Eye (tissue), 1 donor: Measurements from ENCODE around the gene SKI.
"Not testable (repeated sequence)": the region's sequence is repeated elsewhere in the genome, so short reads cannot be mapped to it uniquely, and the experiment has no call there.

ENCODE experiments used
- DNase-seq: peaks from one replicate; pipeline ENCODE4 v3.0.0-alpha.2; 2015

The SKI gene

DNA sequence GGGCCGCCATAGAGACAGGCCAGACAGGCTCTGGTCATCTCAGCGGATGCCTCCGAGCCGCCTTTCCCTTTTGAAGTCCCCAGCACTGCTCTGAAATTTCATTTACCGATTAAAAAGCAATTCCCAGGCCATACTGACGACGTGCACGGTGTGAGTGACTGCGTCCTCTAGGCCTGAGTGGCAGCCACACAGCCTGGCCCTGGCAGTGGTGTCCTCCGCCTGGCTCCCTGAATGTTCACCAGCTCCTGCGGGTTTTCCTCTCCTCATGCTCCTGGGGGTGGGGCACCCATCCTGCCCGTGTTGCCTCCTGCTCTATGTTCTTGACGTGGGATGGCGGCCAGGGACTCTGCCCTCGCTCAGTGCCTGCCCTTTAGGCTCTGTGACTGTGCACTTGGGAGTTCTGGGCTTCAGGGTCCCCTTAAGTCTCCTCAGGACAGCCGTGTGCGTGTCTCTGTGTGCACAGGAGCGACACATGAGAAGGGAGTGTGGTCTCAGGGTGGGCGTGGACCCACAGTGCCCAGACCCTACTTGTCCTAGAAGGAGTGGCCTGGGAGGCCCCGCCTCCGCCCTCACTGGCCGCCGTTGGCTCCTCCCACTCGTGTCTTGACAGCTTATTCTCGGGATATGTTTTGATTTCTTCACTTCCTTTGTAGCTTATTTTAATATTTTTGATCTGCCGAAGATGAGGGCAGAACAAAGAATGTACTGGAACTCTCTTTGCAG lies 3.6 kb downstream of the SKI start:
- peak; percentile 87 for DNase-seq

DNA sequence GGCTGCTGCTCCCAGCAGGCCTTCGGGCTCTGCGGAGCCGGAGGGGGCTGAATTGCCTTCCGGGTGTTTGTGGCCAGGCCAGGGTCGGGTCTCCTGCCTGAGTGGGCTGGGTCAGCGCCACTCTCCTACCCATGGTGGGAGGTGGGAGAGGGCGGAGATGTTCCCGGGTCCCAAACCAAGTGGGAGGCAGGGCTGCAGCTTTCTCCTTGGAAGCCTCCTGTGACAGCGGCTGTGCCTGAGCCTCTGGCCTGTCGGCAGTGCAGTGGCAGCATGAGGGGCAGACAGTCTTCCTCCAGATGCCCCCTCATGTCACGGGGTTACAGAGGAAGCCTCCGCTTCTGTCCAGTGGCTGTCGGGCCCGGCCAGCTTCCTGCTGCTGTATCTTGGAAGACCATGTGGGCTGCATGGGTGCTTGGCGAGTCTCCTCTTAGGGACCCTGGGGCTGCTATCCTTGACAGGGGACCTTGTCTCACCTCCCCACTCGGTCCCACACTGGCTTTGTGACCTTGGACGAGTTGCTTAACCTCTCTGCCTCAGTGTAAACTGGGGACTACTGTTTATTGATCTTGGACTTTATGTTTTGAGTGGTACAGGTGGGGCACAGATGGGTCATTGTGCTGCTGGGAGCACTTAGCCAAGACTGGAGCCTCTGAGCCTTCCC lies 4.3 kb downstream of the SKI start:
- DNase-seq: peak; percentile 55

DNA sequence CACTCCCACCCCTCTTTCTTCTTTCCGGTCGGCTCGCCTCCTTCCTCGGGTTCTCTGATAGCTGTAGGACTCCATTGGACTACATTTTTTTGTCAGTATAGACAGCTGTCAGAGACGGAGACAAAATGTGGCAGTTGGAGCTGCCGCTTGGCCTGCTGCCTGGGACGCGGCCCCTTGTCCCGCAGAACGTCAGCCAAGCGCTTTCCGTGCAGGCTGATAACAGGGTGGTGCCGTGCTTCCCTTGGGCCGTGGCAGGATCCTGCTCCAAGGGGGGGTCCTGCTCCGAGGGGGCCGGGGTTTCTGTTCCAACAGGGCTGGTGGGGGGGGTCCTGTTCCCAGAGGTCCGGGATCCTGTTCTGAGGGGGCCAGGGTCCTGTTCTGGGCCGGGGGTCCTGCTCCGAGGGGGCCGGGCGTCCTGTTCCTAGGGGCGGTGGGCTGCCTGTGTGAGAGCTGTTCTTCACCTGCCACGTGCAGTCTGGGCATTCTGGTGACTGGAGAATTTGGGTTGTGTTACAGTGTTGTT lies 4.9 kb downstream of the SKI start:
- DNase-seq: peak; percentile 57

DNA sequence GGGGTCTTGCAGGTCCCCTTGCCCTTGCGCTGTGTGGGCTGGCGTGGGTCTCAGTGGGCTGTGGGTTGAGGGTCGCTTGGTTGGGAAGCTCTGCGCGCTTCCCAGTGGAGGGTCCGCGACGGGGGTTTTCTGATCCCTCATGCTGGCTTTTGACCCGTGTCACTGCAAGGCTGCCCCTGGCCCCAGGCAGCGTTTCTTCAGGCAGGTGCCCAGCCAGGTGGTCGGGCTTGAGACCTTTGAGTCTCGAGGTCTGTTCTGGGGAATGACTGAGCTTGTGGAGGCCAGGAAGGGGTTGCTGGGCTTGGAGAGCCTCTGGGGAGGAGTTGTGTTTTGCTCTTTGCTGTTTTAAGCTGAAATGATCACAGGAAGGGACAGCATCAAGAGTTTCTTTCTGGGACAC lies 5.3 kb downstream of the SKI start:
- DNase-seq: peak; percentile 41

DNA sequence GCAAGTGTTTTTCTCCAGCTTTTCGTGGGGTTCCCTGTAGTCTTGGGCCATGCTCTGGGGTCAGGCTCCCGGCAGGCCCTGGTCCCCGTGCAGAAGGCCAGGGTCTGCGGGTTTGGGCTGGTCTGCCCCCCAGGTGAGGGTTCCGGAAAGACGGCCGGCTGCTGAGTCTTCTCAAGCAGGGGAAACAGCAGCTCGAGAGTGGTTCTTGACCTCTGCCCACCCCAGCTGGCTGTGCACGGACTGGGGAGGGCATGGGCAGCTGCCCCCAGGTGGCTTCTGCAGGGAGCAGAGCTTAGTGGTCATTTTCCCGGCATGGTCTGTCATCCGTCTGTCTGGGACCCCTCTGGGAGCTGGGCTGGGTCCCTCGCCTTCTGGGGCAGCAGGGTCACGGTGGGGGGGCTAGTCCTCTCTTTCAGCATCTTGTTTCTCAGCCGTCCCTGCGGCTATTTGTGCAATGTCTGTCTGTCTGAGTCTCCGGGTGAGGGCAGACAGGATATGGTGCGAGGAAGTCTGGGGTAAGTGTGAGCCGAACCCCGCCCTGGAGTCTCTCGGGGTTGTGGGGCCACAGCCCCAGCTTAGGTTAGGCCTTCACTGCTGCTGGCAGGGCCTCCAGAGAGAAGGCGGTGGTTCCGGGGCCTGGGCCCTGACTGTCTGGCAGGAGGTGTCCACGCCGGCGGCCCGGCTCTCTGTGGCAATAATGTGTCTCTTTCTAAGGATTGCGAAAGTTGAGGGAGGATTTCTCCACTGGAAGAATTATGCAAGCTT lies 6.1 kb downstream of the SKI start:
- no peak for DNase-seq

DNA sequence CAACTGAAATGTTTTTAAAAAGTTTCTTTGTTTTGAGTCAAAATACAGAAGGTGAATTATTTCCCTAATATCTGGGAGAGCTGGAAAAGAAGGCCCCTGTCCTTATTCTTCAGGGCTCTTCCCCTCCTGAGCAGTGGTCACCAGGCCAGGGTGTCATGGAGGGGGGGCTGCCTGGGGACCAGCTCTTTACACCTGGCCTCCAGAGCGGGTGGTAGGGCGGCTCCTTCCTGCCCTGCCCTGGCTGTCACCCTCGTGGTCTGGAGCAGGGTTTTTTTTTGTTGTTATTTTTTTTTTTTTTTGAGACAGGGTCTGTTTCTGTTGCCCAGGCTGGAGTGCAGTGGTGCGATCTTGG lies 6.6 kb downstream of the SKI start:
- DNase-seq: no peak

DNA sequence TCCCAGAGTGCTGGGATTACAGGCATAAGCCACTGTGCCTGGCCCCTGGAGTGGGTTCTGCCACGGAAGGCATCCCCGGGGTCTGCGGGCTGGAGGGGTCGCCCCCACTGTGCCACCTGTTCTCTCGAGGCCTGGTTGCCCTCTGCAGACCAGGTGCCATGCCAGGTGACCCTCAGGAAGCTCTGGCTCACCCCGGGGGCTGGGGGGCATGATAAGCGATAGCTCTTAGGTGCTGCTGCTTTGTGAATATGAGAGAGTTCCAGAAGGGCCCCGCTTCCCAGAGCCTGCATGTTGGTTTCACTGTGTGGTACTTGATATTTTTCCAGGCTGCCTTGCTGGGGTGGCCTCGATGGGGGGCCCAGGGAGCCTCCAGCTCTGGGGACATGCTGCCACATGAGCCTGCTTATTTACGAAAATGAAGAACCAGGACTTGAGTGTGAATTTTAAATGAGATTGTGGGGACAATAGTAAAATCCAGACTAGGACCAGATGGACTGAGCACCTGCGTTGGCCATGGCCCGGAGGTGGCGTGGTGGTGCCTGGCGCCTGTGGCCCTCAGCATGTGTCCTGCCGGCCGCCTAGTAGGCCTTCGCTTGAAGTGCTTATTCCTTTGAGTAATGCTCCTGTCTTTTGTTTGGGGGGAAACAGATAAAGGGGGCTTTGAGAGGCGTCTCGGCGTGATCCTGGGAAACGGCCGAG lies 7.3 kb downstream of the SKI start:
- no peak for DNase-seq

DNA sequence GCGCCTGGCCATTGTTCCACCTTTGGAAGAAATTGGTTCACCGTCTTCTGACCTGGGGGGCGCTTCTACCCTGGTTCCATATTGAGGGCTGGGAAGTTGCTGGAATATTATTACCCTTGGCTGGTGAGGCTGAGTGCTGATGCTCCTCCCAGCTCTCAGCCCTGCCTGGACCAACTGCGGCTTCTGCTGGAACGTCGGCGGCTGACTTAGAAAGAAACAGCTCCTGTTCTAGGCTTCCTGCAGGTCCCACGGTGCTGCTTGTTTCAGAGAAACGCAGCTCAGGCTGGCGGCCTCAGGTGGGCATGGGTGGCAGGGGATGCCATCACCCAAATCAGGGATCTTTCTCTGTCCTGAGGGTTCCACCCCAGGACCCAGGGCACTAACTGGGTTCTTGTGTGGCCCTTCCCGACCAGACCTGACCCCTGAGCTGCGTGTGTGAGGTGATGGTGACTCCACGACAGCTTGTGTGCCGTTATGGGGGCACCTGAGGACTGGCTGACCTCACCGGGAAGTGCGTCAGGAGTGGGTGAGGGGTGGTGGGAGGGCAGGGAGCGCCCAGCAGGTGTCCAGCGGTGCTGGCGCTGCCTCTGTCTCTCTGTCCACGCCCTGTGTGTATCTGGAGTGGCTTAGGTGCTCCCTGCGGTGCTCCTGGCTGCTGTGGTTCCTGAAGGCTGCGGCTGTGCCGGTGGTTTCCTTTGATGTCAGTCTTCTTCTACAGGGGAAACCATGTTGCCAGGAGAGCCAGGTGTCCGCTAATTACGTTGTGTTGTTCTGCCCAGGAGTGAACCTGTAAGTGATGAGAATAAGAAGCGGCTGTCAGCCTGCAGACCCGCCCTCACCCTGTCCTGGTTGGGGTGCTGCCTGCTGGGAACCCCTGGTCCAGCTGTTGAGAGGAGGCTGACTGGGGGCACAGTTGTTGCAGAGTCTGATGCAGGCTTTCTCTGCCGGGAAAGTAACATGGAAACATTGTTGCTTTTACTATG lies 8.9 kb downstream of the SKI start:
- no peak for DNase-seq

DNA sequence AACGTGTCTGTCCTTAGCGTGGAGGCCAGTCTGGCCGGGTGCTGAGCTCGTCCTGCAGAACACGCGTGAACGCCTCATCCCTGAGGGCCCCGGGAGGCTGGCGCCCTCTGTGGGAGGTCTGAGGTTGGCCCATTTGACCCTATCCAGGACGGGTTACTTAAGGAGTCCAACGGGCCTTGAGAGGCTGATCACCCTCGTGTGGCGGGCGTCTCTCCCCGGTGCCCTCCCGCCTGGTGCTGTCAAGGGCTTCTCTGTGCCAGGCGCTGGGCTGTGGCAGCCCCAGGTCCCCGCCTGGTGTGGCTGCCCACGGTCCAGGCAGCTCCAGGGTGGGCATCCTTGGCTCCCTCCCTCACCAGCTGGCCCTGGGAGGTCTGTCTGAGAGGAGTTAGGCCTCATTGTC lies 9.7 kb downstream of the SKI start:
- no peak for DNase-seq

DNA sequence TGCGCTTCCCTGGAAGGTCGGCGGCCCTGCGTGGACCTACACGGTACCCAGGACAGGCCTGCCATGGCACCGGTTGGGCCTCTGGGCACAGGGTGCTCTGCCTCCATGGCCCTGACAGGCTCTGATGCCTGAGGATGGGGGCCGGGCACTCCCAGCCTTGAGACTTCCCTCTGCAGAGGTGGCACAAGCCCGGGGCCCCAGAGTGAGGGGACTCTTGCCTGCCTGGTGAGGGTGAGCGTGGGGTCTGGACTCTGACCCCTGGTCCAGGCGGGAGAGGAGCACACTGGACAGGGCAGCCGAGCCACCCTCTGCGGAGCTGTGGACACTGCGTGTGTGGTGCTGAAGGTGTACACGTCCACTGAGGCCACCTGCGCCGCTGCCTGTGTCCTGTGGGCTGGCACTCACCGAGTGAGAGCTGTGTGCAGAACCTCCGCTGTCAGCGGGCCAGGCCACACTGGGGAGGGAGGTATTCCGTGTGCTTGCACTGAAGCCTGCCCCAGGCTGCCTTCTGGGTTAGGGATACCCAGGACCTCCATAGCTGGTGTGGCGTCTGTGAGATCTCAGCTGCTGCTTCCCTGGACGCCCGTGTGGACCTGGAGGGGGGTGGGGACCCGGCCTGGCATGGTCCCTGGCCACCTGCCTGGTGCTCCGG lies 10.4 kb downstream of the SKI start:
- DNase-seq: no peak

DNA sequence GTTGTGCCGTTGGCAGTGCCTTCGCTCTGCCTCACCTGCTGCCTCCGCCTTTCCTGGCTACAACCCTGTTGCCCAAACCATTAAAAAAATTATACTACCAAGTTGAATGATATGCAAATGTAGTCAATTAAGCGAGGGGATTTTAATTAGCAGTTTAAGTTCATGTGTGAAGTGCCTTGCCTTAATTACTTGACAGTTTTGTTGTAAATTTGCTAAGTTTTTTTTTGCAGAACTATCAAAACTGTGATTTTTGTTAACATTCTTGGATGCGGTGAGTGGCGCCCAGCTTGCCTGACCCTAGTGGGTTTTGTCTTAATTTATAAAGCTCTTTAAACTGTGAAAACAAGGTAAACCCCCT lies 10.9 kb downstream of the SKI start:
- DNase-seq: no peak

DNA sequence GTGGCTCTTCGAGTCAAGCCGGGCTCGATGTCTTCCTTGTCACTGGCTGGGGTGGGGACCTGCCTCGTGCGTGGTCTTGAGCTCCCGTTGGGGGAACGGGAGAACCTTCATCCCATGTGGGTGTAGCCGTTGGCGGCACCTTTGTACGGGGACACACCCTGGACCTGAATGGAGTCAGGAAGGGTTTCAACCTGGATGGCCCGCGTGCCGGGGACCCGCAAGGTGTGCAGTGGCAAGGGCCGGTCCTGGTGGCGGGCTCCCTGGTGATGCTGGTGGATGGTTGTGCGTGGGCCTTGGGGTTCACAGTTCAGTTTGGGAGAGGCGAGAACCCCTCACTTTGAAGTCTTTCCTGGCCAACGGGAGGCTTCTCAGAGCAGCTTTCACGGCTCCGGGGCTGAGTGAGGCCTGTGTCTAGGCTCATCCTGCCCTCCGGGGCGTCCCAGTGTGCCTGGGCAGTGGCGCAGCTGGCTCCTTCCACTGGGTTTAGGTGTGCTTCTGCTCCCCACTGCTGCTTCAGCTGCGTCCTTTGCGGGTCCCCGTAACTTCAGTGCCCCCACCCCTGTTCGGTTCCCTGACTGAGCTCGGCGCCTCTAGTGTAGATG lies 11.4 kb downstream of the SKI start:
- DNase-seq: no peak

DNA sequence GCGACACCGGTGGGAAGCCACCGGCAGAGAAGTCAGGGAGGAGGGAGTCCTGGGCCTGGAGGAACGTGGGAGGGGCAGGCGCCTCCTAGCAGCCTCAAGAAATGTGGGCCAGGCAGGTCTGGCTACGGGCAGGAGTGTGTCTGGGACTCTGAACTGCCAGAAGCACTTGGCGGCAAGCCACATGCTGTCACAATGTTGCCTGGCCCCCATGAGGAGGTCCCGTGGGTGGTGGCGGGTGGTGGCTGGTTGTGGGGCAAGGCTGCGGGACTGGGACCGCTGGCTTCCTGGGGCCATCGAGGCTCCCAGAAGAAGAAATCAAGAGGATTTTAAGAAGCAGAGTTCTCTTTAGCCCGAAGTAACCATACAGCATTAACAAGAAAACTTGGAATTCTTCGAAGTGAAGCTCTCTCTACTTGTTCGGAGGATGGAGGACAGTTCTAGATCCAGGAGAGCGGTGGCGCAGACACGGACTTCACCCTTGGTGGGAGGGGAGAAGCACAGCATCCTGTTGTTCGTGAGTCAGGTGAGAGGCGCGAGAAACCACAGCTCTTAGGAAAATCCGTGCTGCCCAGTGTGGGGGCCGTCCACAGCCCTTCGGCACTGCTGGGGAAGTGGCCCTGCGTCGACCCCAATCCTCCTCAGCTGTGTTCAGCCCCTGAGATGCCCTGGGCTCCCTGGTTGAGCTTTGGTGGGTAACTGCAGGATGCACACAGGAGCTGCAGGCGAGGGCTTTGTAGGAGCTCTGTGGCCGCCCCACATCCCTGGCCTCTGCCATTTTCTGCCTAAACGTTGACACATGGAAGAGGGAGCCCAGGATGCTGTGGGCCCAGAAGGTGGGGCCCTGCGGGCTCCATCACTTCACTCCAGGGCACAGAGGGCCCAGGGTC lies 12.4 kb downstream of the SKI start:
- DNase-seq: peak; percentile 55

DNA sequence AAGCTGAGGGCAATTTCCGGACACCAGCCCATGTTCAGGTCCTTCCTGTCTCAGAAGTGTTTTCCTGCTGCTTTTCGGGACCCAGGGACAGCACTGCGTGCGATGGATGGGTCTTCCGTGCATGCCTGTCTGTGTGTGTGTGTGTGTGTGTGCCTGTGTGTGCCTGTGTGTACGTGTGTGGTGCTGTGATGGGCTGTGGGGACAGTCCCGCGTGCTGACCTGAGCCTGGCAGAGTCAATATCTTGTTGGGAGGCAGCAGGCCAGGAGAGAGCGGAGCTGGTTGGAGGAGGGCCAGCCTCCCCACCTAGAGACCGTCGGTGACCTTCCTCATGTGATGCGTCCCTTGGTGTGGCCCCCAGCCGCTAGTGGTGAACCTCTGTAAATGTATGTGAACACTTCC lies 13.7 kb downstream of the SKI start:
- no peak for DNase-seq

DNA sequence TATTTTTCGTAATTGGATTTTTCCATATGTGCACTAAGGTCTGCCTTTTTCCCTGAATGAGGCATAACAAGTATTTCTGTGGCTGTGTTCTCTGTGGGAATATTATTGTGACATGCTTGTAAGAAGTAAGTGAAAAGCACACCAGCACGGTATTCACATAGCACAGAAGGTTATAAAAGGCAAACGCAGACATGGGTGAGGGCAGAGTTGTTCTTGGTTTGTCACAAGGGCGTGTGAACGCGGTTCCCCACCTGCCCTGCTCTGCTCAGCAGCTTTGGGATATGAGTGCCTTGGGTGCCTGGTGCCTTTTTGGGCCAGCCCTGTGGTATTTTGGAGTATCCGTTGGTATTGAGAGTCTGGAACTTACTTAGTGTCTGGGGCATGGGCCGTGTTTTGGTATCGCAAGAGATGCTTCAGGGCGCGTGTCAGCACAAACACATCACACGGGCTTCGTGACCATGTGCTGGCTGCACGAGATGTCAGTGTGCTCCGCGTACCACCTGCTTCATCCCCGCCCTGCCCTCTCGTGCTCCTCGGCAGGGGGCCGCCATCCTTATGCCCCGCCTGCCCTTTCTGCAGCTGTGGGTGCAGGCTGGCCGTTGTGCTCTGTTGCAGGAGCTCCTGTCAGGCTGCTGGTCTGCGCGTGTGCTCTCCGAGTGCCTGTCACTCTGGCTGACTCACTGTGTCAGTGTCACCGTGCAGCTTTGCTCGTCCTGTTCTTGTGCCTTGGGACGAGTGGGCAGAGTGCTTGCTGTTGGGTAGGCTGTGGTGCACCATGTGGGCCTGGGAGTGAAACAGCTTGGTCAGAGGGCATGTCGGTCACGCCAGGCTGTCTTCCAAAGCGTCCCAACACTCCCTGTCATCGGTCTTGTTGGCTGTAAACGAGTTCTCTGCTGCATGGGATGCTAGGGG lies 15.0 kb downstream of the SKI start:
- DNase-seq: peak; percentile 65

DNA sequence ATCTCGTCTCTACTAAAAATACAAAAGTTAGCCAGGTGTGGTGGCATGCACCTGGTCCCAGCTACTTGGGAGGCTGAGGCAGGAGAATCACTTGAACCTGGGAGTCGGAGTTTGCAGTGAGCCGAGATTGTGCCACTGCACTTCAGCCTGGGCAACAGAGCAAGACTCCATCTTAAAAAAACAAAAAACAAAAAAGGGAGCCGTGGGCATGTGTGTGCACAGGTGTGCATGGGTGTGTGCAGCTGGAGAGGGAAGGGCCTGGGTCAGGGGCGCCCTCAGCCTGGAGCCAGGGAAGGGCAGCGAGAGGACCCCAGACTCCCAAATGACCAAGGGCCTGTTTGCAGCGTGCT lies 18.9 kb downstream of the SKI start:
- DNase-seq: not testable (repeated sequence)

DNA sequence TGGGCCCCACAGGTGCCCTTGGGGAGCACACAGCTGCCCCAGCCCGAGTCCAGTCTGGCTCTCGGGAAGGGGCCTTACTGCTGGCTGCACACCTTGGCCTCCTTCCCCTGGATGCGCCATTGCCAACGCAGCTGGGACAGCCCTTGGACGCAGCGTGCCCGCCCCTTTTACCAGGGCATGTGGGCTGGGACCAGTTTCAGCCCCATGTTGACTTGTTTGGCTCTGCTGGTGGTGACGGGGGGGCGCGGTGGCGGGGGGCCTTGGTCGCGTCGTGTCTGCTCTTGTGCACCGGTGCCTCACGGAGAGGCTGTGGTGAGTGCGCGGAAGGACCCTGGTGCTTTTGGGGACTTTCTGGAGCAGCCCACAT lies 19.6 kb downstream of the SKI start:
- DNase-seq: no peak

DNA sequence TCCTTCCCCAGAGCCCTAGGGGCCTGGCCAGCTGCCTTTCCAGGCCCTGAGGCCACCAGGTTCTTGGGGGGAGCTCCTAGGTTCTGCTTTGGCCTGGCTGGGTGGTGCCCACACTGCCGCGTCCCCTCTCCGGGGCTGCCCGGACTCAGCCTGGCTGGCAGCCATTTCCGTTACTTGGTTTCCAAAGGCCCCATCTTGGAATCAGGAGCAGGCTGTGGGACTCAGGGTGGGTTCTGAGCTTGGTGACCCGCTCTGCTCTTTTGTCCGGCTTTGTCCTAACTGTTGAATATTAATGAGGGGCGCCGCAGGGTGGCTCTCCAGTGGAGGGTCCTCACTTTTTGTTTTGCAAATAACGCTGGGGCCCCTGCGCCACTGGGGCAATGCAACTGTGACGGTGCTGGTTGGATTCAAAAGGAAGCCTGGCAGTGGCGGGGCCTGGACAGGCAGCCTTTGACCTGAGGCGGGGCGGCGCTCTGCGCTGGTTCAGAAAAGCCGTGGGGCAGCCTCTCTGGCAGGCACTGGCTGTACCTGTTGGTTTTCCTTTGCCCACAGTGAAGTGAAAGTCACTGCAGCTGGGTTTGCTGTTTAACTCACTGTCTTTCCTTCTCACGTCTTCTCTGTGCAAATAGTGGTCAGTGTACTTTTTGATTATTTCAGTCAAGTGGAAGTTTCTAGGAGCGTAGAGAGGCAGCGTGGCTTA lies 20.2 kb downstream of the SKI start:
- DNase-seq: peak; percentile 75
